Peyer's patch (tissue), 4 donors: ENCODE data around the gene SLC13A3. TPM values are rescaled to one million over a fixed set of nuclear protein-coding genes. Genes with fewer than 3 reads are reported as not detected.

Experiments
- DNase-seq, 3 donors: peaks; one replicate each; pipeline ENCODE4 v3.0.0-alpha.2; 2017 to 2019
- H3K27ac ChIP-seq, 4 donors: fragments of 200-600 bp; sonication (generic); one replicate each; pipeline ENCODE4 v1.5.1; 2016 to 2019
- H3K27me3 ChIP-seq, 2 donors: fragments of 200-600 bp; sonication (generic); one replicate each; pipeline ENCODE4 v1.5.1; 2019
- H3K36me3 ChIP-seq, 3 donors: fragments of 200-600 bp; sonication (generic); one replicate each; pipeline ENCODE4 v1.5.1; 2016 to 2019
- H3K4me1 ChIP-seq, 4 donors: fragments of 200-600 bp; sonication (generic); one replicate each; pipeline ENCODE4 v1.5.1; 2016 to 2019
- H3K4me3 ChIP-seq, 4 donors: fragments of 200-600 bp; sonication (generic); 1 replicate in 3 of 4; 2 replicates in 1 of 4; pipeline ENCODE4 v1.5.1; 2016 to 2019; ENCODE audit warnings: mild to moderate bottlenecking in 1 of 4
- H3K9me3 ChIP-seq, 4 donors: fragments of 200-600 bp; sonication (generic); one replicate each; pipeline ENCODE4 v1.5.1; 2016 to 2019; ENCODE audit warnings: mild to moderate bottlenecking in 1 of 4
- CTCF ChIP-seq, 6 experiments: fragments of 450-650 bp in 4 of 6; fragments of 200-600 bp in 2 of 6; sonication (generic) in 1 of 6; IDR thresholded peaks; one replicate each; pipeline ENCODE4 v1.5.1; 2017 to 2019; ENCODE audit warnings: antibody characterized with exemption in 6 of 6, mild to moderate bottlenecking in 3 of 6, moderate library complexity in 1 of 6
- POLR2A ChIP-seq, 2 donors: fragments of 450-650 bp; IDR thresholded peaks; one replicate each; pipeline ENCODE4 v1.5.1; 2017; ENCODE audit warnings: antibody characterized with exemption in 2 of 2, mild to moderate bottlenecking in 2 of 2, moderate library complexity in 2 of 2
- total RNA-seq, 4 donors: library from RNA; depleted of rRNA; stranded (reverse); fragments of >200 nt; gene quantifications; one replicate each; pipeline ENCODE4 v1.1.0, GENCODE V29; 2016

Gene SLC13A3
- total RNA-seq, 4 donors from 2014 or later: 1.3 to 10.7 TPM; not detected in 2

DNA sequence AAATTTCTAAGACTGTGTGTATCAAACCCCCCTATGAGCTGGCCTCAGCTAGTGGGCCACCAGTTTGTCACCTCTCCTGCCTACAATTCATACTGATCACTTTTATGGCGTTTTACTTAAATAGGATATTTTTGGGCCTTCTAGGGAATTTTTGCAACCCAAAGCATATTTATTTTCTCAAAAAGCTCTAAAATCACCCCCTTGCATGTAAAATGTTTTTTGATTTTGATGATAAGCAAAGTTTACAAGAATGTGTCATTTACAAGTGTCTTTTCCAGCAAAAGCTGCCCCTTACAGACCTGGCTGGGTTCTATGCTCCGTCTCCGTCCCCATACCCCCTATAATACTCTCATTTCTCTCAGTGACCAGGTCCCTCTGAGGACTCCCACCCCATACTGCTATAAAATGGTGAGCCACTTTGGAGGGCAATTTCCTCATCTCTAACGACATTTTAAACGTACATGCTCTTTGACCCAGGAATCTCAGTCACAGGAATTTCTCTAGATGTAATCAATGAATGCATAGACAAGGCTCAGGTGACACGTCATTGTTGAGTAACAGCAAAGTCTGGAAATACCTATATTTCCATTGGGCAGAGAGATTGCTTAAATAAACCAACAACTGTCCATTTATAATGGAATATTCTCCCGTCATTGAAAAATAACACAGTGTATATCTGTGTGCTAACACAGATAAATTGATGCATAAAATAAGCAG, 86.9 kb downstream of the SLC13A3 start:
- Histone ChIP-seq H3K36me3 (no peaks in the 10 kb centered on the region), H3K4me1 (no peaks in the 10 kb centered on the region), H3K4me3 (no peak overlapping the region), H3K9me3 (no peaks in the 10 kb centered on the region), H3K27ac (no peak overlapping the region), H3K27me3 (no peaks in the 10 kb centered on the region)
- no peak for TF ChIP-seq POLR2A (IDR thresholded peaks at IDR 0.05)
- no peak for TF ChIP-seq CTCF (IDR thresholded peaks at IDR 0.05)
- DNase-seq: no peak

DNA sequence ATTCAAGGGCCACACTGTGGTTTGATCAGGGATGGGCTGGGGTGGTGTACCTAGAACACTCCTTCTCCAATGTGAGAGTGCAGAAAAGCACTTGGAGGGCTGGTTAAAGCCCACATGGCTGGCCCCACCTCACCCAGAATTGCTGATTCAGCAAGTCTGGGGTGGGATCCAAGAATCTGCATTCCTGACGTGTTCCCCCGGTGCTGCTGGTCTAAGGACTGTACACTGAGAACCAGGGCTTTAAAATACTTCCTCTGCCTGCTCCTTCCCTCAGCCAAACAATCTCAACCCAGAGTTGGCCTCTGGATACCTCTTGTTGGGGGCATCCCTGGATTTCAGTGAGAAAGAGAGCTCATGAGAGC, 87.4 kb downstream of the SLC13A3 start:
- no peaks in the 10 kb centered on the region for H3K36me3 ChIP-seq
- no peak overlapping the region for H3K4me3 ChIP-seq
- H3K9me3 ChIP-seq: no peaks in the 10 kb centered on the region
- H3K27ac ChIP-seq: no peak overlapping the region
- no peak for TF ChIP-seq POLR2A (IDR thresholded peaks at IDR 0.05)
- TF ChIP-seq CTCF (IDR thresholded peaks at IDR 0.05): no peak
- no peaks in the 10 kb centered on the region for H3K27me3 ChIP-seq
- DNase-seq: no peak
- H3K4me1 ChIP-seq: no peaks in the 10 kb centered on the region

DNA sequence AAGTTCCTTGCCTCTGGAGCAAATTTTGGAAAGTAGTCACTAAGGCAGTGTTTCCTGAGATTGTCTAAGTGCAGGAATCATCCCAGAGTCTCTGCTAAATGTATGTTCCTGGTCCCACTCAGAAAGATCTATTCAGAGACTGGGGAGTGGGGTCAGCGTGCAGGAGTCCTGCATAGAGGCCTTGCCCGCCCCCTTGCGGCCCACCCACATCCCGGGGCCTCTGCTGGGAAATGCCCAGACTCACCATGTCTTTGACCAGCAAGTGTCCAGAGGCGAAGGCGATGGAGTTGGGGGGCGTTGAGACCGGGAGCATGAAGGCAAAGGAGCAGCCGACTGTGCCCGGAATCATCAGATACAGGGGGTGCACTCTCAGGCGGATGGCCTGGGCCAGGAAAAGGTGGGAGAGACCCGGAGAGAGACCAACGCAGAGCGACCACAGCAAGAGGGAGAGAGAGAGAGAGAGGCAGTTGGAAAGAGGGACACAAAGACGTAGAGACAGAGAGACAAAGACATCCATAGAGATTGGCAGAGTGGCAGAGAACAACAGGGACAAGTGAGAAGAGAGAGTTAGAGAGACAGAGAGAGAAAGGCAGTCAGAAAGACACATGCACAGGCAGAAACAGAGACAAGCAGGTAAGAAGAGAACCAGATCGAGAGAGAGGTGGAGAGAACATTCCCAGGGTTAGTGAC, 87.9 kb downstream of the SLC13A3 start:
- Histone ChIP-seq H3K27me3 (no peaks in the 10 kb centered on the region), H3K4me3 (no peak overlapping the region), H3K27ac (peak overlapping the region in 1 of 4 donors; percentile 16), H3K9me3 (no peaks in the 10 kb centered on the region), H3K4me1 (no peaks in the 10 kb centered on the region), H3K36me3 (no peaks in the 10 kb centered on the region)
- DNase-seq: no peak
- TF ChIP-seq CTCF (IDR thresholded peaks at IDR 0.05): no peak
- TF ChIP-seq POLR2A (IDR thresholded peaks at IDR 0.05): no peak

GRCh38 chr20:46562373-46563169, 88.7 kb downstream of the SLC13A3 start:
- Histone ChIP-seq H3K9me3 (no peaks in the 10 kb centered on the region), H3K27me3 (no peaks in the 10 kb centered on the region), H3K36me3 (no peaks in the 10 kb centered on the region), H3K27ac (peak overlapping the region in 1 of 4 donors; percentile 16), H3K4me1 (no peaks in the 10 kb centered on the region), H3K4me3 (peak overlapping the region; percentile 0 to 34 (median 14))
- TF ChIP-seq CTCF (IDR thresholded peaks at IDR 0.05): peak; percentile 60 to 84 (median 72)
- TF ChIP-seq POLR2A (IDR thresholded peaks at IDR 0.05): no peak
- peak; percentile 58 to 86 (median 60) for DNase-seq

- Histone ChIP-seq H3K36me3 (no peaks in the 10 kb centered on the region), H3K27ac (no peak overlapping the region), H3K9me3 (no peaks in the 10 kb centered on the region), H3K4me3 (peak overlapping the region in 3 of 4 donors; percentile 2 to 34 (median 27)), H3K27me3 (no peaks in the 10 kb centered on the region), H3K4me1 (no peaks in the 10 kb centered on the region)
- DNase-seq: no peak
- TF ChIP-seq CTCF (IDR thresholded peaks at IDR 0.05): no peak
- no peak for TF ChIP-seq POLR2A (IDR thresholded peaks at IDR 0.05)
Measured at GRCh38 chr20:46562009-46562372, 89.3 kb downstream of the SLC13A3 start.
